ENCODE data around the gene OSBPL8. TPM values are rescaled to one million over a fixed set of nuclear protein-coding genes. Genes with fewer than 3 reads are reported as not detected.

Gene OSBPL8
- total and polyA plus RNA-seq, 9 of the 15 experiments (the other 6 are each of a cell fraction or from before 2014, with no cell fraction given) = 17.4 to 82.7 (median 42.8) TPM

GRCh38 chr12:76559400-76560085 lies at the start of gene OSBPL8 (continued):
- TF ChIP-seq TRIM25 (IDR thresholded peaks at IDR 0.05; ENCODE audit: borderline replicate concordance) (no peak), GTF2B (IDR thresholded peaks at IDR 0.05; ENCODE audit: extremely low read depth, insufficient read length) (no peak), SETDB1 (IDR thresholded peaks at IDR 0.05; ENCODE audit: low read length) (peak; percentile 64), AFF4 (CRISPR knock-in tag; IDR thresholded peaks at IDR 0.05) (peak; percentile 28; the same call in 1 of the 2 replicates), ZBTB43 (CRISPR knock-in tag; IDR thresholded peaks at IDR 0.05) (no peak), HDAC8 (tag; IDR thresholded peaks at IDR 0.05) (no peak), FOXA3 (CRISPR knock-in tag; conservative IDR thresholded peaks at IDR 0.05 in 1 of 2, IDR thresholded peaks at IDR 0.05 in 1 of 2) (peak in 1 of 2 experiments; percentile 69; a peak in 1 of 4 replicates), ZZZ3 (IDR thresholded peaks at IDR 0.05) (no peak), ZNF639 (CRISPR knock-in tag; conservative IDR thresholded peaks at IDR 0.05 in 1 of 2, IDR thresholded peaks at IDR 0.05 in 1 of 2) (0 out of 4 replicates have a peak, but pooled peaks of 1 of the 2 experiments have one; percentile 31), ZBED1 (IDR thresholded peaks at IDR 0.05) (no peak), SRSF1 (IDR thresholded peaks at IDR 0.05; ENCODE audit: low read depth, low read length) (no peak), FIP1L1 (IDR thresholded peaks at IDR 0.05; ENCODE audit: low read depth, low read length, poor library complexity, severe bottlenecking) (peak; percentile 91), HES1 (IDR thresholded peaks at IDR 0.05; ENCODE audit: low read depth) (no peak), MYBL2 (IDR thresholded peaks at IDR 0.05; ENCODE audit: low read depth) (no peak), MYBL2 (CRISPR knock-in tag; IDR thresholded peaks at IDR 0.05; ENCODE audit: borderline replicate concordance) (no peak), ZNF282 (CRISPR knock-in tag; IDR thresholded peaks at IDR 0.05) (no peak)
